ENCODE results near the gene XRCC1.

The XRCC1 gene

DNA sequence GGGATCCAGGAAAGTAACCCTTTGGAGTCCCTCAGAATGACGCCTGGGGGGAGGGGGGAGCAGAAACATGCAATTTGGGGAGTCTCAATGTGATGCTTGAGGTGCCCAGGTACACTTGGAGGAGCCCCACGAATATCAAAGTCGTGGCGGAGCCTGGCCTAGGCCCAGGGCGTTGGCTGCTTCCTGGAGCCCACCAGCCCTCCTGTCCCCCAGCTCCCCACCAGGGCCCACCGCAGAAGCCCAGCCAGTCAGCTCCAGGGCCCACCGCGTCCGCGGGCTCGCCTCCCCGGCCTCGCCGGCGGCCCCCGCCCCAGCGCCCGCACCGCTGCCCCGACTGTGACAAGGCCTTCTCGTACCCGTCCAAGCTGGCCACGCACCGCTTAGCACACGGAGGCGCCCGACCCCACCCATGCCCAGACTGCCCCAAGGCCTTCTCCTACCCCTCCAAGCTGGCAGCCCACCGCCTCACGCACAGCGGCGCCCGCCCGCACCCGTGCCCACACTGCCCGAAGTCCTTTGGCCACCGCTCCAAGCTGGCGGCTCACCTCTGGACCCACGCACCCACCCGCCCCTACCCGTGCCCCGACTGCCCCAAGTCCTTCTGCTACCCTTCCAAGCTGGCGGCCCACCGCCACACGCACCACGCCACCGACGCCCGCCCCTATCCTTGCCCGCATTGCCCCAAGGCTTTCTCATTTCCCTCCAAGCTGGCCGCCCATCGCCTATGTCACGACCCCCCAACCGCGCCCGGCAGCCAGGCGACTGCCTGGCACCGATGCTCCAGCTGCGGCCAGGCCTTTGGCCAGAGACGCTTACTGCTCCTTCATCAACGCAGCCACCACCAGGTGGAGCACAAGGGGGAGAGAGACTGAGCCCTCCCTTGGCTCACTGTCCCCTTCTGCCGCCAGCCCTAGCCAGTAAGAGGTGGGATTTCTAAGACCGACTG, 40.2 kb downstream of the XRCC1 start:
- no peak overlapping the region for H3K4me3 ChIP-seq (ENCODE audit: low read length)
- H3K9me3 ChIP-seq (ENCODE audit: control insufficient read depth, low read depth, low read length): no peaks in the 10 kb centered on the region
- H3K9ac ChIP-seq (ENCODE audit: low read length): no peak overlapping the region
- peaks cover 14% of the 10 kb centered on the region for H3K36me3 ChIP-seq (ENCODE audit: control insufficient read depth, low read depth, low read length)
- no peaks in the 10 kb centered on the region for H3K27me3 ChIP-seq (ENCODE audit: control insufficient read depth, insufficient read depth, low read length)
- H3K27ac ChIP-seq (ENCODE audit: low read length): no peak overlapping the region
- peaks cover 11% of the 10 kb centered on the region for H3K4me1 ChIP-seq (ENCODE audit: control insufficient read depth, low read depth, low read length)

- peaks cover 11% of the 10 kb centered on the region for H3K36me3 ChIP-seq (ENCODE audit: control insufficient read depth, low read depth, low read length)
- peak overlapping the region; percentile 43 for H3K9ac ChIP-seq (ENCODE audit: low read length)
- H3K4me1 ChIP-seq (ENCODE audit: control insufficient read depth, low read depth, low read length): peaks cover 11% of the 10 kb centered on the region
- H3K27ac ChIP-seq (ENCODE audit: low read length): no peak overlapping the region
- H3K27me3 ChIP-seq (ENCODE audit: control insufficient read depth, insufficient read depth, low read length): no peaks in the 10 kb centered on the region
- H3K4me3 ChIP-seq (ENCODE audit: low read length): peak overlapping the region; percentile 71
- H3K9me3 ChIP-seq (ENCODE audit: control insufficient read depth, low read depth, low read length): no peaks in the 10 kb centered on the region
Measured at GRCh38 chr19:43534305-43534815, 41.0 kb downstream of the XRCC1 start.

DNA sequence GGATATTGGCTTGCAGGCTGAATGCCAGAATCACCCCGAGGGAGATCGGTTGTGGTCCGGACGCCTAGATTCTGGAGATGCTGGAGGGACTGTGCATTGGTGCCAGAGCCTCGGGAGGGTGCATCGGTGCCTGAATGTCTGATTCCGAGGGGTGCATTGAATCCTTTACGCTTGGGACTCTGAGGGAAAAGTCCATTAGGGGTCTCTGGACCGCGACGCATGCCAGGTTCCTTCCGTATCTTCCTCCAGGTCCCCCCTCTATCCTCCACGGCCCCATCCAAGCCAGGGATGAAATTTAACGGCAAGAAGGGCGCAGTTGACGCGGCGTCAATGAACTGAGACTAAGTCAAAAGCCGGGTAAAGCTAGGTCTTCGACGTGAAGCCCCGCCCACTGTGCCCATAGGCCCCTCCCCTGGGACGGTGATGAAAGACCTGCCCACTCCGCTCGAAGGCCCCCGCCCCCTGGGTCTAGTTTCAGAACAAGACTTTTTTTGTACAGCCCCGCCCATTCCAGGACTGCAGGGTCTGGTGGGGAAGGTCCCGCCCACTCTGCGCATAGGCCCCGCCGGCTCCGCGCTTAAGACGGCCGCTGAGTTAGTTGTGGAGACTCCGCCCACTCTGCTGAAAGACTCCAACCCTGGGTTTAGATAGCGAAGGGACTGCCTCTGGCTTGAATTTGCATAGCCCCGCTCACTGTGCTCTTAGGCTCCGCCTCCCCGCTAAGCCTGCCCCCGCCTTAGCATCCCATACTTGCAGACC, 41.6 kb downstream of the XRCC1 start:
- Histone ChIP-seq H3K9me3 (ENCODE audit: control insufficient read depth, low read depth, low read length) (no peaks in the 10 kb centered on the region), H3K4me3 (ENCODE audit: low read length) (peak overlapping the region; percentile 71), H3K4me1 (ENCODE audit: control insufficient read depth, low read depth, low read length) (peaks cover 11% of the 10 kb centered on the region), H3K27ac (ENCODE audit: low read length) (no peak overlapping the region), H3K27me3 (ENCODE audit: control insufficient read depth, insufficient read depth, low read length) (peaks cover under 1% of the 10 kb centered on the region), H3K9ac (ENCODE audit: low read length) (peak overlapping the region; percentile 43), H3K36me3 (ENCODE audit: control insufficient read depth, low read depth, low read length) (peaks cover 6% of the 10 kb centered on the region)

DNA sequence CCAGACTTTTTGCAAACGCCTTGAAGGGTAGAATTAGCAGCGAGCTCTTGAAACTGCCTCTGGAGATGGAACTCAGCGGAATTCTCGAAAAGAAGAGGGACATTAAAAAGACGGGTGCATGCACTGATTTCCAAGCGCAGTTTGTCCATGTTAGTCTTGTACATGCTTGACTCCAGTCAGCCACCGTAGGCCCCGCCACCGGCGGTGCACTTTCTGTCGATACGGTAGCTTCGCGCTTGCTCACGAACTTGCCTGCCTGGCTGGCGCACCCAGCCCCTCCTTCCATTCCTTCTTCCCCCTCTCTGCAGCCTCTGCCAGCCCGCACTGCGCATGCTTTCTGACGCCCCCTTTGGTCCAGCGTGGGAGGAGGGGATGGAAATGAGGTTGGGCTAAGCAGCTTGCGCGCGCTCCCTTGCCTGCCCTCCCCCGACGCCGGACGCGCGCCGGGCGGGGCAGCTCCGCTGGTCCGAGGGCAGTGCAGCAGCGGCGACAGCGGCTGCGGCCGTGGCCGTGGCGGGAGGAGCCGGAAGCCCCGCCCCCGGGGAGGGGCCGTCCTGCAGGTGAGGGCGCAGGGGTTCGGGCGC, 42.3 kb downstream of the XRCC1 start, which contains the start of gene ZNF575:
Gene ZNF575 (plus strand): TSS at position 227 of the 584 bp plus-strand sequence. CDS start 1,235 bp downstream, outside the sequence.
- Histone ChIP-seq H3K27ac (ENCODE audit: low read length) (no peak within 1 kb of the TSS), H3K27me3 (ENCODE audit: control insufficient read depth, insufficient read depth, low read length) (peaks cover 7% of the 10 kb centered on the region), H3K9ac (ENCODE audit: low read length) (peak within 1 kb of the TSS; percentile 41), H3K4me1 (ENCODE audit: control insufficient read depth, low read depth, low read length) (peaks cover 11% of the 10 kb centered on the region), H3K4me3 (ENCODE audit: low read length) (peak within 1 kb of the TSS; percentile 71), H3K36me3 (ENCODE audit: control insufficient read depth, low read depth, low read length) (no peaks in the 10 kb centered on the region), H3K9me3 (ENCODE audit: control insufficient read depth, low read depth, low read length) (no peaks in the 10 kb centered on the region)

DNA sequence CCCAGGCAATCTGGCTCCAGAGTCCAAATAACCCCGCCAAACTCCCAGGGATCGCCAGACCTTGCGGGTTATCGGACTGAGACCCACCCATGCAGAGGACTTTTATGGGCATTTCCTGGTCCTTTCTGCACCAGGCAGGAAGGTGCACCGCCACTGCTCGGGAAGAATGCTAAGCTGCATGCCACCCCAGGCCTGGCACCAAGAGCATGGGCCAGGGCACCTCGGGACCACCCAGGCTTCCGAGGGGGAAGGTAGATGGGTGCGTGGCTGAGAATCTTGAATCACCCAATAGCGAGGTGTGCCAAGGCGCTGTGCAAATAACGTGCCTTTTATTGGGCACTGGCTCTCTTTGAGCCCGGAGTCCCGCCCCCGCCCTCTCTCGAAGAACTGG, 42.8 kb downstream of the XRCC1 start:
- Histone ChIP-seq H3K4me3 (ENCODE audit: low read length) (peak overlapping the region; percentile 71), H3K9me3 (ENCODE audit: control insufficient read depth, low read depth, low read length) (no peaks in the 10 kb centered on the region), H3K9ac (ENCODE audit: low read length) (peak overlapping the region; percentile 41), H3K27ac (ENCODE audit: low read length) (no peak overlapping the region), H3K36me3 (ENCODE audit: control insufficient read depth, low read depth, low read length) (no peaks in the 10 kb centered on the region), H3K27me3 (ENCODE audit: control insufficient read depth, insufficient read depth, low read length) (peaks cover 12% of the 10 kb centered on the region), H3K4me1 (ENCODE audit: control insufficient read depth, low read depth, low read length) (peaks cover 11% of the 10 kb centered on the region)

DNA sequence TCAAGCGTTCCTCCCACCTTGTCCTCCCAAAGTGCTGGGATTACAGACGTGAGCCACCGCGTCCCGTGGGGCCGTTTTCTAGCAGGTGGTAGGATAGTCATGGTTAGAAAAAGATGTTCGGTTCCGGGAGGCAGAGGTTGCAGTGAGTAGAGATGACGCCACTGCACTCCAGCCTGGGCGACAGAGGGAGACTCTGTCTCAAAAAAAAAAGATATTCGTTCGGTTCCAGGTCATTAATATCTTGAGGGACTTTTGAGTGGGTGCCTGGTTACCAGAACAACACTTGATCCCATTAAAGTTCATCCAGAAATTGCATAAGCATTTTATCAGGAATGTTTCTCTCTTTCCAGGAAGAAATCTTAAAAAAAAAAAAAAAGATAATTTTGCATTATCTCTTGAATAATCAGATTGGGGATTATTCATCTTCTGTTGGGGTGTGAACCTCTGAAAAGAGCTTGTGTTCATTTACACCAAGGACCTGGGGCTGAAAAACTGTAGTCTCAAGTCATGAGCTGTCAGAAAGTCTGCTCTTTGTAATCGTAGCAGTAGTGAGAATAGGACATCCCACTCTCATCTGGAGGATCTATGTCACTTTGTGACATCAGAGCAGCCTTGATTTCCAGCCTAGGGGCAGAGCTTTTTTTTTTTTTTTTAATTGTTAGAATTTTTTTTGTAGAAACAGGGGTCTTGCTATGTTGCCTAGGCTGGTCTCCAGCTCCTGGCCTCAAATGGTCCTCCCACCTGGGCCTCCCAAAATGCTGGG, 47.3 kb downstream of the XRCC1 start:
- Histone ChIP-seq H3K36me3 (ENCODE audit: control insufficient read depth, low read depth, low read length) (no peaks in the 10 kb centered on the region), H3K9me3 (ENCODE audit: control insufficient read depth, low read depth, low read length) (no peaks in the 10 kb centered on the region), H3K27me3 (ENCODE audit: control insufficient read depth, insufficient read depth, low read length) (peaks cover 31% of the 10 kb centered on the region), H3K4me3 (ENCODE audit: low read length) (no peak overlapping the region), H3K4me1 (ENCODE audit: control insufficient read depth, low read depth, low read length) (peaks cover 4% of the 10 kb centered on the region), H3K27ac (ENCODE audit: low read length) (no peak overlapping the region), H3K9ac (ENCODE audit: low read length) (no peak overlapping the region)

DNA sequence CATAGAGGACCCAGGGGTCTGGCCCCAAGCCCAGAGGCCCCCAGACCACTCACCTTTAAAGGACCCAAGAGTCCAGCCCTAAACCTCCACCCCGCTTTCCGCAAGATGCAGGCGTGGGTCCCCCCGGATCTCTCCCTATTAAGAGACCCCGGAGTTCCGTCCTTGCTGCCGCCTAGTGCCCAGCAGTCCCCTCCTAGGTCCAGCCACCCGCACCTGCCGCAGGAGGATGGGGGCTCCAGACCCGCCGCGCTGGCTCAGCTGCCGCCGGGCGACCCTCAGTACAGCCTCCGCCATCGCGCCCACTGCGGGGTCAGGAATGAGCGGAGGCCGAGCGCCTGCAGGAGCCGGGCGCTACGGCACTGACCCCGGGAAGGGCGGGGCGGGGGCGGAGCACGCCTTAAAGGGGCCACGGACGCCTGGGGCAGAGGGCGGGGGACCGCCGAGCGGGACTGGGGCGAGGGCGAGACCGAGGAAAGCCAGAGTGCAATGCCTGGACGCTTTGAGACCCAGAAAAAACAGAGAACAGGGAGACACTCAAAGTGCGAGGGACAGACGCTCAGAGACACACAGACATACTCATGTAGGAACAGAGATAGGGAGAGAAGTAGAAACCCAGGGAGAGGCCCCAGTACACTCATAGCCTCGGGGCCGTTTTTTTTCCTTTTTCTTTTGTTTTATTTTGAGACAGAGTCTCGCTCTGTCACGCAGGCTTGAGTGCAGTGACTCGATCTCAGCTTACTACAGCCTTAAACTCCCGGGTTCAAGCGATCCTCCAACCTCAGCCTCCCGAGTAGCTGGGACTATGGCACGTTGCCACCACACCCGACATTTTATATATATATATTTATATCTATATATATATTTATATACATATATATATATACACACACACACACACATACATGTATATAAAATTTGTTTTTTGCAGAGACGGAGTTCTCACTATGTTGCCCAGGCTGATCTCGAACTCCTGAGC, 48.2 kb downstream of the XRCC1 start, which contains the start of gene ETHE1:
Gene ETHE1 (minus strand): TSS at position 318 of the 976 bp plus-strand sequence. CDS start 24 bp downstream, at position 294.
- H3K27ac ChIP-seq (ENCODE audit: low read length): no peak within 1 kb of the TSS
- H3K4me3 ChIP-seq (ENCODE audit: low read length): peak within 1 kb of the TSS; percentile 85
- H3K36me3 ChIP-seq (ENCODE audit: control insufficient read depth, low read depth, low read length): no peaks in the 10 kb centered on the region
- H3K4me1 ChIP-seq (ENCODE audit: control insufficient read depth, low read depth, low read length): peaks cover 4% of the 10 kb centered on the region
- H3K9me3 ChIP-seq (ENCODE audit: control insufficient read depth, low read depth, low read length): no peaks in the 10 kb centered on the region
- peaks cover 31% of the 10 kb centered on the region for H3K27me3 ChIP-seq (ENCODE audit: control insufficient read depth, insufficient read depth, low read length)
- peak within 1 kb of the TSS; percentile 50 for H3K9ac ChIP-seq (ENCODE audit: low read length)

DNA sequence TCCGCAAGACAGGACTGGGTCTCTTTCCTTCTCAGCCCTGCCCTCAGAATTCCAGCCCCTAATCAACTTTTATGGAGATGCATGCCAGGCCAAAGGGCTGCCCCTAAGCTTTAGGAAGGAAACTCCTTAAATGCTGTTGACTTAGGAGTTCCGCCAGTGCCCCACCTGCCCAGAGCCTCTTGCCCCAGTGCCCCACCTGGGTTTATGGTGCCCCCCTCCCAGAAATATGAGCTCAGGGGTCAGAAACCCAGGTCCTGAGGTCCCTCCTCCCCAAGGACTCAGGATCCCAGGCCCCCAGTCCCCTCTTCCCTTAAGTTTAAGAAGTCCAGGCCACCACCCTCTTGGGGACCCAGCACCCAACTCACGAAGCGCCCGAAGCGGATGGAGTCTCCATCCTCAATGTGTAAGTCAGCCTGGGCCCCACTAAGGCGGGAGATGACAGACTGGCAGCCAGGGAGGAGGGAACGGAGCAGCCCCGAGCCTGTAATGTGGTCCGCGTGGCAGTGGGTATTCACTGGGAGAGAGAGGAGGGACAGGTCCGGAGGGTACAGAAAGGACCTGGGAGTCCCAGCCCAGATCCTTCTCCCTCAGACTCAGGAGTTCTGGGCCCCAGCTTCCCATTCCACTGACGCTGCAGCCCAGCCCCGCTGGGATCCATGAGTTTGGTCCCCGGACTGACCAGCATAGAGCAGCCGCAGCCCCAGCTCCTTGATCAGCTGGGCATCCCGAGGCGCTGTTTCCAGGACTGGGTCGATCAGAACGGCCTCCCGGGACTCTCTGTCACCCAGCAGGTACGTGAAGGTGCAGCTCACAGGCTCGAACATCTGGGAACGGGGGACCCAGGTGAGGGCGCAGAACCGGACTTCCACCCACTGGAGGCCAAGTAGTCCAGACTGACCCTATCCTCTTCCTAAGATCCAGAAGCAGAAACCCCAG, 49.2 kb downstream of the XRCC1 start:
- Histone ChIP-seq H3K36me3 (ENCODE audit: control insufficient read depth, low read depth, low read length) (no peaks in the 10 kb centered on the region), H3K9ac (ENCODE audit: low read length) (peak overlapping the region; percentile 50), H3K4me1 (ENCODE audit: control insufficient read depth, low read depth, low read length) (peaks cover 4% of the 10 kb centered on the region), H3K27ac (ENCODE audit: low read length) (no peak overlapping the region), H3K4me3 (ENCODE audit: low read length) (peak overlapping the region; percentile 85), H3K27me3 (ENCODE audit: control insufficient read depth, insufficient read depth, low read length) (peaks cover 31% of the 10 kb centered on the region), H3K9me3 (ENCODE audit: control insufficient read depth, low read depth, low read length) (no peaks in the 10 kb centered on the region)

All from iPS-18a (cell line).